Keratinocyte (primary cell): Measurements from ENCODE around the gene PPP1R1C.

ENCODE experiments used
- CTCF ChIP-seq, 3 experiments: IDR thresholded peaks in 1 of 3; conservative IDR thresholded peaks in 1 of 3; optimal IDR thresholded peaks in 1 of 3; 2 replicates in 2 of 3; 3 replicates in 1 of 3; pipeline versions ENCODE3 to v1.5.1; 2011; ENCODE audit warnings: low read length in 3 of 3, mild to moderate bottlenecking in 3 of 3, moderate library complexity in 2 of 3, control low read depth in 1 of 3, inconsistent platforms in 1 of 3; ENCODE audit not compliant: insufficient read depth in 2 of 3; ENCODE audit errors: extremely low read depth in 1 of 3
- EZH2 ChIP-seq: IDR thresholded peaks from one replicate; pipeline ENCODE4 v1.6.1; 2012; ENCODE audit warnings: inconsistent platforms, mild to moderate bottlenecking, low read length, moderate library complexity

- TF ChIP-seq CTCF (optimal IDR thresholded peaks at IDR 0.05 in 1 of 3, IDR thresholded peaks at IDR 0.05 in 1 of 3, conservative IDR thresholded peaks at IDR 0.05 in 1 of 3; ENCODE audit: extremely low read depth in 1 of 3, insufficient read depth in 2 of 3, low read length in 3 of 3) (no peak), EZH2 (no peak)
Observed at GRCh38 chr2:182088681-182089320, 103.1 kb downstream of the PPP1R1C start.
